RWPE1 (cell line): ENCODE data around the gene HOXD4.
A peak's percentile ranks its signal among the peaks of the same experiment; 100 is the strongest.

Experiments used
- CTCF ChIA-PET: fragments of 350-600 bp; sonication (Branson Sonifier 250); formaldehyde crosslinking; extraction: SDS; loops from one replicate; lab custom pipeline; 2021; lab: Yijun Ruan, JAX
- POLR2A ChIA-PET: fragments of 400-600 bp; formaldehyde crosslinking; extraction: SDS; loops from one replicate; lab custom pipeline; 2020; ENCODE audit warnings: antibody characterized with exemption; ENCODE audit not compliant: low non-redundant PET; lab: Yijun Ruan, JAX
- DNase-seq: peaks from one replicate; pipeline ENCODE4 v3.0.0; 2012; ENCODE audit warnings: low spot score
- H3K27ac ChIP-seq: fragments of 450-650 bp; 2 replicates; pipeline ENCODE4 v1.5.1; 2017
- TF ChIP-seq, protein P1 (sequence below): fragments of 450-650 bp; conservative IDR thresholded peaks from 2 replicates; pipeline ENCODE4 v1.5.1; 2017; ENCODE audit warnings: low read depth, mild to moderate bottlenecking

HOXD4 gene

DNA sequence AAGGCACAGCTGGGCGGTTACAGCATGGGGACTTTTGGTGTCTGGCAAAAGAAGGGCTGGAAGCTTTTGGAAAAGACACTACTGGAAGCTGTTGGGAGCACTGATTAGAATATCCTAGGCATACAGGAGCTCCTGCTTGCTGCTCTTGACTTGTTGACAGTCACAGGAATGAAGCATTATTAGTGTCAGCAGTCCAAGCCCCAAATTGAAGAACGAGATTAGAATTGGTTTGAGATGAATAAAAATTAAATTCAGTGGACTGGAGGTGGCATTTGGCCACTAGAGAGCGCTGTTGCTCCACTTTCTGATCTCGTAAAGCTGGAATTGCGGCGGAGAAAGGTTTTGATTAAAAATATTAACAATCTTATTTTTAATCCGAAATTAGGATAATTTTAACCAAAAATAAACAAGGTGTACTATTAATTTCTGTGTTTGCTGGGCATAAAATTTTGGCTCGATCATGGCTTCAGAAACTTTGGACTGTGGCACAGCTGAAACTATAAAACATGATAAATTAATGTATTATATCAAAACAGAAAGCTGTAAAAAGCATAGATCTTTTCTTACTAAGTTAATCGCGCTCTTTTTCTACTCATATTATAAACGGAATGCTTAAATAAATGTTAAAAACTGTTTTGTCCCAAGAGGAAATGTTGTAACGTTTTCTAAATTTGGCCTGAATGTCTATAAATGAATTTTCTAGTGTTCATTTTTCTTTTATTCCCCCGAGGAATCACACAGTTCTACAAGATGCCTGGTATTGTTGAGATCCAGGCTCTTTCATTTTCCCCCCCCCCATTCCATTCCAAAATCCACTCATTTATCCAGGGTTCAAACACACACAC lies 24.2 kb upstream of the HOXD4 start:
- no peak for DNase-seq
- no peak overlapping the region for H3K27ac ChIP-seq
- TF ChIP-seq, protein P1, sequence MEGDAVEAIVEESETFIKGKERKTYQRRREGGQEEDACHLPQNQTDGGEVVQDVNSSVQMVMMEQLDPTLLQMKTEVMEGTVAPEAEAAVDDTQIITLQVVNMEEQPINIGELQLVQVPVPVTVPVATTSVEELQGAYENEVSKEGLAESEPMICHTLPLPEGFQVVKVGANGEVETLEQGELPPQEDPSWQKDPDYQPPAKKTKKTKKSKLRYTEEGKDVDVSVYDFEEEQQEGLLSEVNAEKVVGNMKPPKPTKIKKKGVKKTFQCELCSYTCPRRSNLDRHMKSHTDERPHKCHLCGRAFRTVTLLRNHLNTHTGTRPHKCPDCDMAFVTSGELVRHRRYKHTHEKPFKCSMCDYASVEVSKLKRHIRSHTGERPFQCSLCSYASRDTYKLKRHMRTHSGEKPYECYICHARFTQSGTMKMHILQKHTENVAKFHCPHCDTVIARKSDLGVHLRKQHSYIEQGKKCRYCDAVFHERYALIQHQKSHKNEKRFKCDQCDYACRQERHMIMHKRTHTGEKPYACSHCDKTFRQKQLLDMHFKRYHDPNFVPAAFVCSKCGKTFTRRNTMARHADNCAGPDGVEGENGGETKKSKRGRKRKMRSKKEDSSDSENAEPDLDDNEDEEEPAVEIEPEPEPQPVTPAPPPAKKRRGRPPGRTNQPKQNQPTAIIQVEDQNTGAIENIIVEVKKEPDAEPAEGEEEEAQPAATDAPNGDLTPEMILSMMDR: peak; percentile 89
- ChIA-PET POLR2A (no interaction called here), CTCF (interaction anchor here (0.5 to 3.2 kb wide), 28 partner anchors 9 to 1022 kb away, joined by 3 to 42 read pairs (median 4); no protein-coding TSS in a partner anchor)

DNA sequence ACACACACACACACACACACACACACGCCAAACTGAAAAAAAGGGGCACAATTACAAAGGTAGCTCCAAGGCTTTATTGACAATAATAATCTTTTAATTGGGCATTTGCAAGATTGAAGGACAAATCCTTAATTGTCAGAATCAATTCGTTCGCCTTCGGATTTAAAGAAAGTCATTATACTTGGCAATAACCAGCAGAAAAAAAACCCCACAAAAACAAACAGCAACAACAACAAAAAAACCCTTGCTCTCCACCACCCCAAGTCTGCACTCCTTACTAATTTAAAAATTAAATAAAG lies 23.6 kb upstream of the HOXD4 start:
- no peak overlapping the region for H3K27ac ChIP-seq
- ChIA-PET POLR2A (no interaction called here), CTCF (interaction anchor here (0.7 to 3.2 kb wide), 8 partner anchors 13 to 1021 kb away, joined by 3 to 42 read pairs (median 5); no protein-coding TSS in a partner anchor)
- TF ChIP-seq, protein P1: no peak
- DNase-seq: no peak

DNA sequence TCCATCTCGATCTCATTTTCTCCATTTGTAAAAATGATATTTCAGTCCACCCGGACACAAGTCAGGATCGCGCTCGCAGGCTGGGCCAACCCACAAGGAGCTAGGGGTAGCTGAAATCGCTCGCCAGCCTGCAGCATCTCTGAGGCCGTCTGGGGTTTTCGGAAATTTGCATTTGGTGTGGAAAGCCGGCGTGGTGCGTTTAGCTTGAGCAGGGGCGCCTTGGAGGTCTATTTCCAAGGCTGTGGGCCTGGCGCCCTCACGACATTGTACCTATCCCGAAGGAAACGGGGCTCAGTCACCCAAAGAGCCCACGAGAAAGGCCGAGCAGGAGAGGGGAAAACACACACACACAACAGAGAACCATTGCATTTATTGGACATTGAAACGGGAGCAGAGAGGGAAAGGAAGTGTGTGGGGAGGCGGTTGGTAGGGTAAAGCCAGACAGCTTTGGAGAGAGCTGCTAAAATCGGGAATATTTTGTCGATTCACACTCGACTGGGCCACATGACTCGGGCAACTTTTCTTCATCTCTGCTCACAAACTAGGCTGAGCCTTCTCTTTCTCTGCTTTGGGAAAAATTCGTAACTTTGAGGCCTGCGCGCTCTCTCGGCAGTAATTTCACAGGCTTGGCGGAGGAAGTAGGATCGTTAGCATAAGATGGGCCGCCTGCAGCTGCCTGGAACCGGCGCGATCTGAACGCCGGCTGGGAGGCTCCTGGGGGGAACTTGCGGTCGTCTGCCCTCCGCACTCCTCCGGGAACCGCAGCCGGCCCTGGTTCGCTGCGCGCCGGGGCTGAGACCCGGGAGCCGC lies 23.0 kb upstream of the HOXD4 start:
- POLR2A ChIA-PET: no interaction called here

DNA sequence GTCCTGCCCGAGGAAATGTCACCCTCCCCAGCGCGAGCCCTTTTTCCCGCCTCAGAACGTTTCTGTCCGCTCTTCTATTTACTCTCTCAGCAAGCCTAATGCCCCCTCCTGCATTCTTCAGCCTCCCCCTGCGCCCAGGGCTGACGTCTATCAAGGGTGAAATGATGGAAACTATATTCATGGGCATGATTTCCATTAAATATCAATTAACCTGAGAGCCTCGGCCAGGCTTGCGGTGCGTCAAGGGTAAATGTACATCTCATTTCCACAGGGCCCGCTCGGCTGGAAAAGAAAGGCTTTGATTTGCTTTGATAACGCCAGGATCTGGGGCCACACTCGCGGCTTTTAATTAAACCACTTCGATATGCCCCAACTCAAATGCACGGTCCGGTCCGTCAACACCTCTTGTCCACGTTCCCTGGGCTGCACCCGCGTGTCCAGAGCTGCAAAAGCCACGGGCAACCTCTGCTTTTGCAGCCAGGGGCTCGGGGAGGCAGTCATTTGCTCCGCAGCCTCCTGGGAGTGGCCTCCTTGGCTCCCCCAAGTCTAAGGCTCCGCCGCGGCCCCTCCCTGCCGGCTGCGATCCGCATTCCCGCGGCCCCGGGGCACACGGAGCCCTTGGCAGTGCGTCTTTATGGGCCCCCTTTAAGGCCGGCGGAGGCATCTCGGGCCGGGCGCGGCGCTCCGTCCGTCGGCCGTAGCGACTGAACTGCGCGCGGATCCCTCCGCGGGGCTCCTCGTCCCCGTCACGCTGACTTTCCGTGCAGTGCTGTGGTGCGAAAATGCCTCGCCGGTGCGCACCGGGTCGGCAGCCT lies 22.2 kb upstream of the HOXD4 start, which contains the start of gene HOXD8:
TSS of gene HOXD8 (plus strand) at position 724 of the 815 bp plus-strand sequence. CDS start 662 bp downstream, outside the sequence.
- H3K27ac ChIP-seq: peak within 1 kb of the TSS; percentile 93
- POLR2A ChIA-PET: no interaction called here
- TF ChIP-seq, protein P1: no peak
- no peak for DNase-seq
- CTCF ChIA-PET: interaction anchor here (3.2 kb wide), 1 partner anchor 523 kb away, joined by 42 read pairs; no protein-coding TSS in a partner anchor

More for the DNA sequence above, 23.0 kb upstream of the HOXD4 start:
- CTCF ChIA-PET: interaction anchor here (1.1 to 3.2 kb wide), 3 partner anchors 12 to 524 kb away, joined by 4 to 42 read pairs (median 4); no protein-coding TSS in a partner anchor
- no peak for DNase-seq
- peak overlapping the region; percentile 93 for H3K27ac ChIP-seq
- TF ChIP-seq, protein P1: no peak

DNA sequence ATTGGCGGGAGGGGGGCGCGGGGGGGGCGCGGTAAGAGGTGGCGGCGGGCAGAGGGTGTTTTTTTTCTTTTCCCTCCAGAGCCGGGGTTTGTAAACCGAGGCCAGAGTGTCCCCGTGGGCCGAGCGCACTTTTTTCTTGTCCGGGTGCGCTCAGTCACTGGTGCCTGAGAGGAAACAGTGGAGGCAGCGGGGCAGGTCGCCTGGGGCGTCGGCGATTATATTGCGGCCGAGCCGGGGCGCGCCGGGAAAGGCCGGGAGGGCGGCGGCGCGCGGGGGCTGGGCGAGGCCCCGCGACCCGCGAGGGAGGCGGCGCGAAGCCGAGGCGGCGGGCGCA lies 21.6 kb upstream of the HOXD4 start:
- CTCF ChIA-PET: interaction anchor here (0.6 to 2.0 kb wide), 4 partner anchors 11 to 524 kb away, joined by 3 to 10 read pairs (median 8); no protein-coding TSS in a partner anchor
- DNase-seq: no peak
- H3K27ac ChIP-seq: peak overlapping the region; percentile 93
- TF ChIP-seq, protein P1: no peak
- POLR2A ChIA-PET: no interaction called here
